ENCODE results near the gene NPPC. TPM values are rescaled to one million over a fixed set of nuclear protein-coding genes. Genes with fewer than 3 reads are reported as not detected.
"Not testable (repeated sequence)": the region's sequence is repeated elsewhere in the genome, so short reads cannot be mapped to it uniquely, and the experiment has no call there.

NPPC gene
- polyA plus RNA-seq, 1 donor from 2014 or later: 2.7 TPM

DNA sequence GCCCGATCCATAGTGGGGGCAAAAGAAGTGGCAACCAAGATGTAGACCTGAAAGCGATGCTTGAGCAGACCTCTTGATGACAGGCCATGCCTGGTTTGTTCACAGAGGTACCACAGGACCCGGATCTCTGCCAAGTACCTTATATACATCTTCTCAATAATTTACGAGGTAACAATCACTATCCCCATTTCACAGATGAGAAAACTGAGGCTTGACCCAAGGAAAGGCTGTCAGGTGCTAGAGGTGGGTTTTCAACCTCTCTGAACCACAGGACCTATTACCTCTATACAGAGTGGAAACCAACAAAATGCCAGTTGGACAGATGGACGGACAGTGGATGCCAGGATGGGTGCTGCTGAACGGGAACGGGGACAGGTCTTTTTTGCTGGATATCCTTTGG is 21.5 kb upstream of the NPPC start:
- Histone ChIP-seq H3K9me2 (ENCODE audit: insufficient read depth, low read length) (no peaks in the 10 kb centered on the region), H3K9ac (ENCODE audit: low read length) (no peak overlapping the region), H3K27me3 (ENCODE audit: insufficient read depth, low read depth, low read length) (no peaks in the 10 kb centered on the region), H3K27ac (ENCODE audit: low read length) (no peak overlapping the region), H3K36me3 (ENCODE audit: insufficient read depth, low read length) (no peaks in the 10 kb centered on the region), H2AFZ (ENCODE audit: low read depth, low read length) (no peak overlapping the region), H3K4me3 (ENCODE audit: low read length) (no peak overlapping the region), H3K9me3 (ENCODE audit: low read length) (no peaks in the 10 kb centered on the region), H3K4me2 (ENCODE audit: low read length) (no peak overlapping the region), H4K20me1 (ENCODE audit: insufficient read depth) (no peaks in the 10 kb centered on the region), H3K79me2 (replicated peaks; ENCODE audit: insufficient read depth, low read length) (no peaks in the 10 kb centered on the region), H3F3A (ENCODE audit: insufficient read depth, low read length, poor library complexity, severe bottlenecking) (no peaks in the 10 kb centered on the region)
- TF ChIP-seq, protein P1, sequence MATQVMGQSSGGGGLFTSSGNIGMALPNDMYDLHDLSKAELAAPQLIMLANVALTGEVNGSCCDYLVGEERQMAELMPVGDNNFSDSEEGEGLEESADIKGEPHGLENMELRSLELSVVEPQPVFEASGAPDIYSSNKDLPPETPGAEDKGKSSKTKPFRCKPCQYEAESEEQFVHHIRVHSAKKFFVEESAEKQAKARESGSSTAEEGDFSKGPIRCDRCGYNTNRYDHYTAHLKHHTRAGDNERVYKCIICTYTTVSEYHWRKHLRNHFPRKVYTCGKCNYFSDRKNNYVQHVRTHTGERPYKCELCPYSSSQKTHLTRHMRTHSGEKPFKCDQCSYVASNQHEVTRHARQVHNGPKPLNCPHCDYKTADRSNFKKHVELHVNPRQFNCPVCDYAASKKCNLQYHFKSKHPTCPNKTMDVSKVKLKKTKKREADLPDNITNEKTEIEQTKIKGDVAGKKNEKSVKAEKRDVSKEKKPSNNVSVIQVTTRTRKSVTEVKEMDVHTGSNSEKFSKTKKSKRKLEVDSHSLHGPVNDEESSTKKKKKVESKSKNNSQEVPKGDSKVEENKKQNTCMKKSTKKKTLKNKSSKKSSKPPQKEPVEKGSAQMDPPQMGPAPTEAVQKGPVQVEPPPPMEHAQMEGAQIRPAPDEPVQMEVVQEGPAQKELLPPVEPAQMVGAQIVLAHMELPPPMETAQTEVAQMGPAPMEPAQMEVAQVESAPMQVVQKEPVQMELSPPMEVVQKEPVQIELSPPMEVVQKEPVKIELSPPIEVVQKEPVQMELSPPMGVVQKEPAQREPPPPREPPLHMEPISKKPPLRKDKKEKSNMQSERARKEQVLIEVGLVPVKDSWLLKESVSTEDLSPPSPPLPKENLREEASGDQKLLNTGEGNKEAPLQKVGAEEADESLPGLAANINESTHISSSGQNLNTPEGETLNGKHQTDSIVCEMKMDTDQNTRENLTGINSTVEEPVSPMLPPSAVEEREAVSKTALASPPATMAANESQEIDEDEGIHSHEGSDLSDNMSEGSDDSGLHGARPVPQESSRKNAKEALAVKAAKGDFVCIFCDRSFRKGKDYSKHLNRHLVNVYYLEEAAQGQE (IDR thresholded peaks at IDR 0.05; ENCODE audit: borderline replicate concordance): no peak
- TF ChIP-seq EP300 (conservative IDR thresholded peaks at IDR 0.05; ENCODE audit: poor library complexity, severe bottlenecking) (no peak), MXI1 (conservative IDR thresholded peaks at IDR 0.05; ENCODE audit: poor library complexity, severe bottlenecking) (no peak), SMC3 (conservative IDR thresholded peaks at IDR 0.05; ENCODE audit: poor library complexity) (no peak), RAD21 (conservative IDR thresholded peaks at IDR 0.05) (no peak), TAF1 (IDR thresholded peaks at IDR 0.05; ENCODE audit: low read depth) (no peak), EZH2 (IDR thresholded peaks at IDR 0.05; ENCODE audit: borderline replicate concordance, insufficient read depth, low read length, poor library complexity, severe bottlenecking) (no peak)
- TF ChIP-seq, protein P2, sequence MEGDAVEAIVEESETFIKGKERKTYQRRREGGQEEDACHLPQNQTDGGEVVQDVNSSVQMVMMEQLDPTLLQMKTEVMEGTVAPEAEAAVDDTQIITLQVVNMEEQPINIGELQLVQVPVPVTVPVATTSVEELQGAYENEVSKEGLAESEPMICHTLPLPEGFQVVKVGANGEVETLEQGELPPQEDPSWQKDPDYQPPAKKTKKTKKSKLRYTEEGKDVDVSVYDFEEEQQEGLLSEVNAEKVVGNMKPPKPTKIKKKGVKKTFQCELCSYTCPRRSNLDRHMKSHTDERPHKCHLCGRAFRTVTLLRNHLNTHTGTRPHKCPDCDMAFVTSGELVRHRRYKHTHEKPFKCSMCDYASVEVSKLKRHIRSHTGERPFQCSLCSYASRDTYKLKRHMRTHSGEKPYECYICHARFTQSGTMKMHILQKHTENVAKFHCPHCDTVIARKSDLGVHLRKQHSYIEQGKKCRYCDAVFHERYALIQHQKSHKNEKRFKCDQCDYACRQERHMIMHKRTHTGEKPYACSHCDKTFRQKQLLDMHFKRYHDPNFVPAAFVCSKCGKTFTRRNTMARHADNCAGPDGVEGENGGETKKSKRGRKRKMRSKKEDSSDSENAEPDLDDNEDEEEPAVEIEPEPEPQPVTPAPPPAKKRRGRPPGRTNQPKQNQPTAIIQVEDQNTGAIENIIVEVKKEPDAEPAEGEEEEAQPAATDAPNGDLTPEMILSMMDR (IDR thresholded peaks at IDR 0.05; ENCODE audit: poor library complexity, severe bottlenecking): no peak

DNA sequence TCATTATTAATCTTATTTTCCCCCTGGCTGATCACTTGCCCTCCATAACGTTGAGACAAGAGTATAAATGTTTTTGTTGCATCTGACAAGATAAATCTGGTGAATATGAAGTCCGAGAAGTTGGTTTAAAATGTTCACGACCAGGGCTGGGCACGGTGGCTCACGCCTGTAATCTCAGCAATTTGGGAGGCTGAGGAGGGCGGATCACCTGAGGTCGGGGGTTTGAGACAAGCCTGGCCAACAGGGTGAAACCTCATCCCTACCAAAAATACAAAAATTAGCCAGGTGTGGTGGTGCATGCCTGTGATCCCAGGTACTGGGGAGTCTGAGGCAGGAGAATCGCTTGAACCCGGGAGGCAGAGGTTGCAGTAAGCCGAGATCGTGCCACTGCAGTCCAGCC is 20.9 kb upstream of the NPPC start:
- not testable (repeated sequence) for H3K9ac ChIP-seq (ENCODE audit: low read length); H4K20me1 ChIP-seq (ENCODE audit: insufficient read depth); H2AFZ ChIP-seq (ENCODE audit: low read depth, low read length)

DNA sequence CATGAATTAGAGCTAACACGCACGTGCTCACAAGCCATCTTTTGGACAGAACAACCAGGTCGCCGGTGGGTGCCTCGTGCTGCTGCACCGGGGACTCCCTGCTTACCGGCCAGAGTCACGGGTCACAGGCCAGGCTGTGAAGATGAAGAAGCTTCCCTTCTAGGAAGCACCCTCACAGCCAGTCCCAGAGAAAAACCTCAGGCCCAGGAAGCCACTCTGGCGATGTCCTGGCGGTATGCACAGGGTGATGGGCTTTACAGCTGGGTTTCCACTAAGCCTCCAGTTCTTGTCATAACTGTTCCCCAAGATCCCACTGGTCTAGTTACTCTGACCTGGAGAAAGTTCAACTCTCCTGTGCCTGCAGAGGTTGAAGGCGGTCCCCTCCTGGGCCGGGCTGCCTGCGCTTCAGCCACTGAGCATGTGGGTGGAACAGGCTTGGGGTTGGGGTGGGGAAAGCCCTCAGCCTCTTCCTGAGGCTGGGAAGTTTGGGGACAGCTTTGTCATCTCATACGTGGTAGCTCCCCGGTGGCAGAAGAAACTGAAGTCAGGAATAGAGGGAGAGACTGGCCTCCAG is 20.1 kb upstream of the NPPC start:
- Histone ChIP-seq H3K27me3 (ENCODE audit: insufficient read depth, low read depth, low read length) (no peaks in the 10 kb centered on the region), H3K79me2 (replicated peaks; ENCODE audit: insufficient read depth, low read length) (no peaks in the 10 kb centered on the region), H3K27ac (ENCODE audit: low read length) (no peak overlapping the region), H3K4me2 (ENCODE audit: low read length) (no peak overlapping the region), H3K9ac (ENCODE audit: low read length) (no peak overlapping the region), H3K9me3 (ENCODE audit: low read length) (no peaks in the 10 kb centered on the region), H2AFZ (ENCODE audit: low read depth, low read length) (no peak overlapping the region), H4K20me1 (ENCODE audit: insufficient read depth) (no peaks in the 10 kb centered on the region), H3K9me2 (ENCODE audit: insufficient read depth, low read length) (no peaks in the 10 kb centered on the region), H3F3A (ENCODE audit: insufficient read depth, low read length, poor library complexity, severe bottlenecking) (no peaks in the 10 kb centered on the region), H3K36me3 (ENCODE audit: insufficient read depth, low read length) (no peaks in the 10 kb centered on the region), H3K4me3 (ENCODE audit: low read length) (no peak overlapping the region)
- no peak for TF ChIP-seq SMC3 (conservative IDR thresholded peaks at IDR 0.05; ENCODE audit: poor library complexity)
- TF ChIP-seq RAD21 (conservative IDR thresholded peaks at IDR 0.05): no peak
- no peak for TF ChIP-seq TAF1 (IDR thresholded peaks at IDR 0.05; ENCODE audit: low read depth)
- TF ChIP-seq, protein P2 (IDR thresholded peaks at IDR 0.05; ENCODE audit: poor library complexity, severe bottlenecking): no peak
- no peak for TF ChIP-seq EZH2 (IDR thresholded peaks at IDR 0.05; ENCODE audit: borderline replicate concordance, insufficient read depth, low read length, poor library complexity, severe bottlenecking)
- TF ChIP-seq, protein P1 (IDR thresholded peaks at IDR 0.05; ENCODE audit: borderline replicate concordance): no peak
- no peak for TF ChIP-seq EP300 (conservative IDR thresholded peaks at IDR 0.05; ENCODE audit: poor library complexity, severe bottlenecking)
- no peak for TF ChIP-seq MXI1 (conservative IDR thresholded peaks at IDR 0.05; ENCODE audit: poor library complexity, severe bottlenecking)
- TF ChIP-seq POLR2AphosphoS5 (IDR thresholded peaks at IDR 0.05): no peak

More for the DNA sequence above, 20.9 kb upstream of the NPPC start:
- not testable (repeated sequence) for H3K79me2 ChIP-seq (replicated peaks; ENCODE audit: insufficient read depth, low read length); H3K27ac ChIP-seq (ENCODE audit: low read length); H3K4me2 ChIP-seq (ENCODE audit: low read length); H3K9me3 ChIP-seq (ENCODE audit: low read length); H3K27me3 ChIP-seq (ENCODE audit: insufficient read depth, low read depth, low read length); H3K4me3 ChIP-seq (ENCODE audit: low read length); H3F3A ChIP-seq (ENCODE audit: insufficient read depth, low read length, poor library complexity, severe bottlenecking); H3K9me2 ChIP-seq (ENCODE audit: insufficient read depth, low read length); H3K36me3 ChIP-seq (ENCODE audit: insufficient read depth, low read length)
